ENCODE measurements around the gene EP300.
"Not testable (repeated sequence)": the region's sequence is repeated elsewhere in the genome, so short reads cannot be mapped to it uniquely, and the experiment has no call there.

The EP300 gene

DNA sequence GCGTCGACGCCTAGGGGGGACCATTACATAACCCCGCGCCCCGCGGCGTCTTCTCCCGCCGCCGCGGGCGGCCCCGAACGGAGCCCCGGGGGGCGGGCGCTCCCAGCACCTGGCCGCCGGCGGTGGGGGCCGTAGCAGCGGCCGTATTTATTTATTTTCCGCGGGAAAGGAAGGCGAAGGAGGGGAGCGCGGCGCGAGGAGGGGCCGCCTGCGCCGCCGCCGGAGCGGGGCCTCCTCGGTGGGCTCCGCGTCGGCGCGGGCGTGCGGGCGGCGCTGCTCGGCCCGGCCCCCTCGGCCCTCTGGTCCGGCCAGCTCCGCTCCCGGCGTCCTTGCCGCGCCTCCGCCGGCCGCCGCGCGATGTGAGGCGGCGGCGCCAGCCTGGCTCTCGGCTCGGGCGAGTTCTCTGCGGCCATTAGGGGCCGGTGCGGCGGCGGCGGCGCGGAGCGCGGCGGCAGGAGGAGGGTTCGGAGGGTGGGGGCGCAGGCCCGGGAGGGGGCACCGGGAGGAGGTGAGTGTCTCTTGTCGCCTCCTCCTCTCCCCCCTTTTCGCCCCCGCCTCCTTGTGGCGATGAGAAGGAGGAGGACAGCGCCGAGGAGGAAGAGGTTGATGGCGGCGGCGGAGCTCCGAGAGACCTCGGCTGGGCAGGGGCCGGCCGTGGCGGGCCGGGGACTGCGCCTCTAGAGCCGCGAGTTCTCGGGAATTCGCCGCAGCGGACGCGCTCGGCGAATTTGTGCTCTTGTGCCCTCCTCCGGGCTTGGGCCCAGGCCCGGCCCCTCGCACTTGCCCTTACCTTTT, at the start of gene EP300:
Gene EP300, plus strand, starts transcription at position 570 of the 795 bp plus-strand sequence. CDS start 413 bp downstream, outside the sequence.
- Histone ChIP-seq H3K27ac (peak within 1 kb of the TSS; percentile 84), H3K4me3 (ENCODE audit: low read depth, low read length) (peak within 1 kb of the TSS; percentile 83), H3K36me3 (replicated peaks) (no peaks in the 10 kb centered on the region), H3K27me3 (replicated peaks) (no peaks in the 10 kb centered on the region)
- in situ Hi-C loops (cut with HindIII; ENCODE audit: low pct_ligation_motif_present, low sequenced_read_pairs): no loop called here
- TF ChIP-seq, protein P1, sequence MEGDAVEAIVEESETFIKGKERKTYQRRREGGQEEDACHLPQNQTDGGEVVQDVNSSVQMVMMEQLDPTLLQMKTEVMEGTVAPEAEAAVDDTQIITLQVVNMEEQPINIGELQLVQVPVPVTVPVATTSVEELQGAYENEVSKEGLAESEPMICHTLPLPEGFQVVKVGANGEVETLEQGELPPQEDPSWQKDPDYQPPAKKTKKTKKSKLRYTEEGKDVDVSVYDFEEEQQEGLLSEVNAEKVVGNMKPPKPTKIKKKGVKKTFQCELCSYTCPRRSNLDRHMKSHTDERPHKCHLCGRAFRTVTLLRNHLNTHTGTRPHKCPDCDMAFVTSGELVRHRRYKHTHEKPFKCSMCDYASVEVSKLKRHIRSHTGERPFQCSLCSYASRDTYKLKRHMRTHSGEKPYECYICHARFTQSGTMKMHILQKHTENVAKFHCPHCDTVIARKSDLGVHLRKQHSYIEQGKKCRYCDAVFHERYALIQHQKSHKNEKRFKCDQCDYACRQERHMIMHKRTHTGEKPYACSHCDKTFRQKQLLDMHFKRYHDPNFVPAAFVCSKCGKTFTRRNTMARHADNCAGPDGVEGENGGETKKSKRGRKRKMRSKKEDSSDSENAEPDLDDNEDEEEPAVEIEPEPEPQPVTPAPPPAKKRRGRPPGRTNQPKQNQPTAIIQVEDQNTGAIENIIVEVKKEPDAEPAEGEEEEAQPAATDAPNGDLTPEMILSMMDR (IDR thresholded peaks at IDR 0.05; ENCODE audit: low read depth, low read length, missing control alignments): peak; percentile 38
- peak; percentile 45 for DNase-seq

DNA sequence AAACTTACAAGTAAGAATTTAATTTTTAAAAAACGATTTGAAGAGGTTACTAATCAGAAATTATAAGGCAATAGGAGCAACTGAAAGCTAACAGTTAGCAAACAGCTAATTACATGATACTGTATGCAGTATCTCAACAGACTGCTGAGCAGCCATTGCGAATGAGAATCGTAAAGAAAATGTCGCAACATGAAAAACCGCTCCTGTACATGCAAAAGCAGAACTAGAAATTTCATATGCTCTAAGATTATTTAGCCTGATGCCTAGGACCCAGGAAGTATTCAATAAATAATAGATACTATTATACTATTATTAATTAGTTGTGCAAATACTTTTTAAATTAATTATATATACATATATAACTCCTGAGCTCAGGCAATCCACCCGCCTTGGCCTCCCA, 48.7 kb upstream of the EP300 start:
- Histone ChIP-seq H3K27ac (no peak overlapping the region), H3K36me3 (replicated peaks) (no peaks in the 10 kb centered on the region), H3K4me3 (ENCODE audit: low read depth, low read length) (no peak overlapping the region), H3K27me3 (replicated peaks) (no peaks in the 10 kb centered on the region)
- TF ChIP-seq, protein P1 (IDR thresholded peaks at IDR 0.05; ENCODE audit: low read depth, low read length, missing control alignments): no peak
- no peak for DNase-seq
- in situ Hi-C loops (cut with HindIII; ENCODE audit: low pct_ligation_motif_present, low sequenced_read_pairs): no loop called here

DNA sequence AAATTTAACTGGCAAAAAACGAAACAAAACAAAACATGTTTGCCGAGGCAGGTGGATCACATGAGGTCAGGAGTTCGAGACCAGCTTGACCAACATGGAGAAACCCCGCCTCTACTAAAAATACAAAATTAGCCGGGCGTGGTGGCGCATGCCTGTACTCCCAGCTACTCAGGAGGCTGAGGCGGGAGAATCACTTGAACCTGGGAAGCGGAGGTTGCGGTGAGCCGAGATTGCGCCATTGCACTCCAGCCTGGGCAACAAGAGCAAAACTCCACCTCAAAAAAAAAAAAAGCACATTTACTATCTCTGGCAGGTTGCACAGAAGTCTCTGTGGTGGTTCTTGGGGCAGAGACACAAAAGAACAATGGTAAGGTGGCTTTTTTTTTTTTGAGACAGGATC, 46.8 kb upstream of the EP300 start:
- in situ Hi-C loops (cut with HindIII; ENCODE audit: low pct_ligation_motif_present, low sequenced_read_pairs): not testable (repeated sequence)

DNA sequence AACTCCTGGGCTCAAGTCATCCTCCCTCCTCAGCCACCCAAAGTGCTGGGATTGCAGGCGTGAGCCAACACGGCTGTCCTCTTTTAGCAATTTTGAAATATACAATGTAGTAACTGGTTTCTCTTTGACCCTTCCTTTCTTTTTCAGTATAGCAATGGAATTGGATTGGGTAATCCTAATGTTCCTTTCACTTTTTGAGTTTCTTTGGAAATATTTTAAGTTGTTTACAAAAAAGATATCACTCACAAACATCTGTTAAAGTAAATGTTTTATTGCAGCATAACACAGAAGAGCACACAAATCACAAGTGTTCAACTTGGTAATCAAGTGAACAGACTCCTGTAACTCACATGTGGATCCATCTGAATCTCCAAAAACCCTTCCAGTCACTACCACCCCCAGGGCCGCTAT, 44.6 kb upstream of the EP300 start:
- H3K27ac ChIP-seq: no peak overlapping the region
- TF ChIP-seq, protein P1 (IDR thresholded peaks at IDR 0.05; ENCODE audit: low read depth, low read length, missing control alignments): no peak
- H3K4me3 ChIP-seq (ENCODE audit: low read depth, low read length): no peak overlapping the region
- no peaks in the 10 kb centered on the region for H3K36me3 ChIP-seq (replicated peaks)
- no peak for DNase-seq
- no peaks in the 10 kb centered on the region for H3K27me3 ChIP-seq (replicated peaks)
- in situ Hi-C loops (cut with HindIII; ENCODE audit: low pct_ligation_motif_present, low sequenced_read_pairs): no loop called here

More for the DNA sequence above, 46.8 kb upstream of the EP300 start:
- H3K27ac ChIP-seq; DNase-seq; H3K27me3 ChIP-seq (replicated peaks); H3K36me3 ChIP-seq (replicated peaks); H3K4me3 ChIP-seq (ENCODE audit: low read depth, low read length): not testable (repeated sequence)

DNA sequence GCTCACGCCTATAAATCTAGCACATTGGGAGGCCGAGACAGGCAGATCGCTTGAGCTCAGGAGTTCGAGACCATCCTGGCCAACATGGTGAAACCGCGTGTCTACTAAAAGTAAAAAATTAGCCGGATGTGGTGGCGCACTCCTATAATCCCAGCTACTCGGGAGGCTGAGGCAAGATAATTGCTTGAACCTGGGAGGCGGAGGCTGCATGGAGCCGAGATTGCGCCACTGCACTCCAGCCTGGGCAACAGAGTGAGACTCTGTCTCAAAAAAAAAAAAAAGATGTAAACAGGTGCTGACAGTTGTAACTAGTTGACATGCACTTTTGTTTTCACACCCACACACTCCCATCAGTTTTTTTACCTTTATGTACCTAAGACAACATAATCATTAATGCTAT, 44.0 kb upstream of the EP300 start:
- H3K36me3 ChIP-seq (replicated peaks); H3K4me3 ChIP-seq (ENCODE audit: low read depth, low read length); H3K27ac ChIP-seq; H3K27me3 ChIP-seq (replicated peaks); DNase-seq; in situ Hi-C loops (cut with HindIII; ENCODE audit: low pct_ligation_motif_present, low sequenced_read_pairs): not testable (repeated sequence)

DNA sequence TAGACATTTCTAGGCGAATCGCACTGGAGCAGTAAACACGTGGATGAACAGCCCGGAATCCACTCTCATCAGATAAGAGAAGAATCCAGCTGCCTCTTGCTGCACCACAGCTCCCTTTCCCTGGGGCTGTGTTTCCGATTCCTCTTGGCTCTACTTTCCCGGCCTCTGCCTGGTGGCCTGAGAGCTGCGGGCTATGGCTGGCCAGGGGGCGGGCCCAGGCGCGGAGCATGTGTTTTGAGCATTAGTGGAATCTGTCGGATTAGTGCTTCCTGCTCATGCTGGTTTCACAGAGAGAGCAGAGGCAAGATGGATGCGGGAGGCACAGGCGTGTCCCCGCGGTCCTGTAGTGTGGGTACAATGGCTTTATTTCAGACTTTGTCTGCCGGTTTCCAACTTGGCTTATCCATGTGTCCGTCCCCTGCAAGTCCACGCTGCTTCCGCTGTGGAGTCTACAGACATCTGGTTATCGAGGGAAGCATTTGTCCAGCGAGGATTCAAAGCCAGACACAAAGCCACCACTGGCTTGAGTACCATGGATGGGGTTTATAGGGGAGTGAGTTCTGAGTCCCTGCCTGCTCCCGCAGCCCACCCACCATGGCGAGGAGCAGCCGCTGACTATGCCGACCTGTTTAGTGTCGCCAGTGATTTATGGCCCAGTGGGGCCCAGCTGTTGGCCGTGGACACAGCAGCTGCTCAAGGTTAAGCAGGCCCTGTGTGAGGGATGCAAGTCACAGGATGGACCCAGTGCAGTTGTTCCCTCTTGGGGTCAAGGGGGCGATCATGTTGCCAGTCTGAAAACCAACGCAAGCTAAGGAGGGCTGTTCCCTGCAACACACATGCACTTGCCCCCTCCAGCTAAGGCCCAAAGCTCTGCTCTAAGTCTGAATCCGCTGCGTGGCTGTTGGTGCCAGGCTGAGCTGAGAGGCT, 43.3 kb upstream of the EP300 start:
- TF ChIP-seq, protein P1 (IDR thresholded peaks at IDR 0.05; ENCODE audit: low read depth, low read length, missing control alignments): no peak
- no peak overlapping the region for H3K27ac ChIP-seq
- DNase-seq: peak; percentile 52
- no peak overlapping the region for H3K4me3 ChIP-seq (ENCODE audit: low read depth, low read length)
- no peaks in the 10 kb centered on the region for H3K27me3 ChIP-seq (replicated peaks)
- no peaks in the 10 kb centered on the region for H3K36me3 ChIP-seq (replicated peaks)
- in situ Hi-C loops (cut with HindIII; ENCODE audit: low pct_ligation_motif_present, low sequenced_read_pairs): no loop called here

DNA sequence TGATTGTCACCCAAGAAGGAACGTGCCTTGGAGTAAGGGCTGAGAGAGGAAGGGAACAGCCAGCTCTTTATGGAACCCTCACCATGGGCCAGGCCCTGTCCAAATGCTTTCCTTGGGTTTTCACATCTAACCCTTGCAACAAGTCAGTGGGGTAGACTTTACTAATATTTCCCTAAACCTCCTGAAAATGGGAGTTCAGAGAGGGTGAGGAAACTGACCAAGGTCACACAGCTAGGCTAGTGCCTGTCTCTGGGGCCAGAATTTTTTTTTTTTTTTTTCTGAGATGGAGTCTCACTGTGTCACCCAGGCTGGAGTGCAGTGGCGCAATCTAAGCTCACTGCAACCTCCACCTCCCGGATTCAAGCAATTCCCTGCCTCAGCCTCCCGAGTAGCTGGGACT, 42.6 kb upstream of the EP300 start:
- DNase-seq; in situ Hi-C loops (cut with HindIII; ENCODE audit: low pct_ligation_motif_present, low sequenced_read_pairs): not testable (repeated sequence)

More for the DNA sequence above, 42.6 kb upstream of the EP300 start:
- not testable (repeated sequence) for H3K36me3 ChIP-seq (replicated peaks); H3K27ac ChIP-seq; H3K27me3 ChIP-seq (replicated peaks); H3K4me3 ChIP-seq (ENCODE audit: low read depth, low read length)
